Measurements from ENCODE around the gene ERC2.

Gene ERC2

DNA sequence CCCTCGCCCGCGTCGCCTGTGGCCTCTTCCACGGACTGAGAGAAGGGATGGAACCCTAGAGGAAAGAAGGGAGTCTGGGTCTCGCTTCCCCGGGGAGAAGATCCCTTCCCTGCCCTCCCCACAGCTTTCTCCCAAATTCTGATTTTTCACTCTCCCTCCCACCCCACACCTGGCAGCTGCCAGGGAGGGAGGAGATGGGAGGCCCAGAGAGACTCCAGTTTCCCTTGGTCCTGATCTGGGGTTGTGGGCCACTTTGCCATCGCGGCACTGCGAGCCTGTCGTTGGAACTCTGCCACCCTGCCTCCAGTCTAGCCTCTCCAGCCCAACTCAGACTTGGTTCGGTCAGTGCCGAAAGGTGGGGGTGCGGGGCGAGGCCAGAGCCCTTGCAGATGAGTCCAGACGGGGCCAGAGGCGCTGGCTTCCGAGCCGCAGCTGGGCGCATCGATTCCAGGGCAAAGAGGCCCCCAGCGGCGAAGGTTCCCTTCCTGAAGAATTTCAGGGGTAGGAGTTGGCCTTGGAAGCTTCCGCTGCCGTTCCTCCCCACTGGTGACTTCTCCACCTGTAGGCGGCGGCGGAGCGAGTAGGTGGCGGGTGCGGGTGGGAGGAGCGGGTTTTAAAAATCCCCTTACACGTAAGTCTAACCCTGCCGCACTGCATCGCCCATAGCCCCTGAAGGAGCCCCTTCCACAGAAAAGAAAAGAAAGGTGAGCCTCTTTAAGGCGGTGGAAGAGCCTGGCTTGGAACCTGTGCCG lies 986.3 kb downstream of the ERC2 start:
- DNase-seq, result no peak

DNA sequence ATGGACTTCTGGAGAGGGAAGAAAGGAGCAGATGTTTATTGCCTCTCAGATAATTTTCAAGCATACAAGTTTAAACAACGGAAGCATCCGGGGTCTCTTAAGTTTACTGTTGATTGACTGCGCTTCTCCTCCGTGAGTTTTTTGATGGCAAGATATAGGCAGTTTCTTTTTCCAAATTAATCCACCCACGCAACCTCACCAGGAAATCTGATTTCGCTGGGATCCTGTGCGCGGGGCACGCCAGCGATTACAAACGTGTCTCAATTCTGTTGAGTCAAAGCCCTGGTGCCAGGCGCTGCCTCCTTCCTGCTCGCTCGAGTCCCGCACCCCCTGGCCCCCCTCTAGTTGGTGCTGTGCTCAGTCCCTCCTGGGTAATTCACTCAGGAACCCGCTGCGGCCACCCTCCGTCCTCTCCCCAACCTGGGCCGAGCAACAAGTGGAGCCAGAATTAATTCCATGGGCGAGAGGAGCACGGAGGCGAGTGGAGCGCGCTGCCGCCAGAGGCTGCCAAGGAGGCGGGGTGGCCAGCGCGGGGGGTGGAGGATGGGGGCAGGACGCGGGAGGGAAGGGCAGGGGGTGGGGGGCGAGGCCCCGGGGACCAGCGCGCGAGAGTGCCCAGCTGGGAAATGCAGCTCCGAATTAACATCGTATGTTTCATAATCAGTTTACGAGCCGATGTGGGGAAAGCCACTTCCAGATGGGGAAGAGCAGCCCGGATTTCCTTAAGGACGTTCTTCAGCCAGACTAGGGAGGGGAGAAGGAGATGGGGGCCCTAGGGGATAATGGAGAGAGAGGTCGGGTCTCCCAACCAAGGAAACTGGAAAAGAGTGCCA lies 987.1 kb downstream of the ERC2 start:
- no peak for DNase-seq

- no peak for DNase-seq
These were observed 990.7 kb downstream of the ERC2 start for GRCh38 chr3:55477306-55478303.

DNA sequence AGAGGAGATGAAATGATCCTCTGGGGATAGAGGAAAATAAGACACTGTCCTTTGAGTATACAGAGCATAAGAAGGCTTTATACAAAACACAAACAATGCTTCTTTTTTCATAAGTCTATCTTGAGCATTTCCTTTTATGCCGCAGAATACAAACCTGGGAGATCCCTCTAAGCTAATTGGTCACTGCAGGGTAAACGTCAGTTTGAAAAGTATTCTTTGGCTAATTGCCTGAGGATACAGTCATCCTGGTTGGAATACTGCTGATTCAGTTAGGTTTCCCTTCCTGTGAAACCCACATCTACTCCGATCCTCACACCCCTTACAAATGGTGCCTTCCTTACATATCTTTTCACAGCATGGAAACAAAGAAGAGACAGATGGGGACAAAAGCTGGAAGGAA lies 991.8 kb downstream of the ERC2 start:
- DNase-seq, result no peak

DNA sequence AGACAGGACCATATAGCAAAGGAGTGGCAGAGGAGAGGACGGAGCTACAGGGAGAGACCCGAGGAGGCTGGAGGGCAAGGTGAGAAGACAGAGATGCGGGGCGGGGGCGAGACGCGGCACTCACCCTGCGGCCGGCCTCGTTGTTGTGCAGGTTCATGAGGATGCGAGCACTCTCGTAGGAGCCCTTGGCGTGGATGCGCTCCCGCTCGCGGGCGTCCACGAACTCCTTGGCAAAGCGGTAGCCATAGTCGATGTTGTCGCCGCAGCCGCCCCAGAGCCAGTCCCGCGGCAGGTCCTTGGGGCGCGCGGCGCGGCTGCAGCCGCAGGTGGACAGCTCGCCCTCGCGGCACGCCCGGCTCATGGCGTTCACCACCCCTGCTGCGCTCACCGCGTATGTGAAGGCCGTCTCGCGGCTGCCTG lies 994.0 kb downstream of the ERC2 start:
- no peak for DNase-seq

- DNase-seq, result no peak
These were observed 994.5 kb downstream of the ERC2 start for GRCh38 chr3:55473788-55474187.

DNA sequence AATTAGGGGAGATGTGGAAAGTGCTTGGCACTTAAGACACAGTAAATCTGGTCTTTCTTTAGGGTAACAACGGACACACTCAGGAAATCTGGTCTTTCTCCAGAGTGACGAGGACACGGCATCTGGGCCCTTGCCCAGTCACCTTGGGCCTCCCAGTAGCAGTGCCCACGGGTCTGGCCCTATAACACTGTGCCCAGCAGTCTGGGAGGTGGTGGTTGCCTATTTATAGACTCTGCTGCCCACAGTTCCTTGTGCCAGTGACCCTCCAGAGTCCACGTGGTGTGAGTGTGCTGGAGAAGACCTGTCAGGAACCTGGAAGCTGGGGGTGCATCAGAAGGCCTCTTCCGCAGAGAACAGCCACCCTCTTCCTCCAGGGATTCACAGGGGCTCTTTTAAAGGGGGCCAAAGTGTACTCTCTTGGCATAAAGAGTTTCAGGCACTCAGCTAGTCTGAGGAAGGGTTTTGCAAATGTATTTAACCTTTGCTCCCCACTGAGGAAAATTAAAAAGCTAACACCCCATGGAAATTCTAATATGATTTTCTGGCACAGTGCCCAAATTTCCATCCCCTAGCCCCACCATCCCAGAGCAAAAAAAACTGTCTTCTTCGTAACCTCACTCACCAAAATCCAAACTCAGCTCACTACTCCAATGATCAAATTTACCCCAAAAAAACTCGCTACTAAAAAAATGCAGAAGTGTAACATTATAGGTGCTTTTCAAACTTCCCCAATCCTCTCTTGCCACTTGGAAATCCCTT lies 996.6 kb downstream of the ERC2 start:
- DNase-seq, result no peak

GRCh38 chr3:55471084-55471483 lies 997.2 kb downstream of the ERC2 start:
- DNase-seq, result no peak

- DNase-seq, result no peak
These were observed 998.2 kb downstream of the ERC2 start for GRCh38 chr3:55469957-55470526.

GRCh38 chr3:55468251-55468650 lies 1000.0 kb downstream of the ERC2 start:
- DNase-seq, result no peak

GRCh38 chr3:55467099-55467498 lies 1001.2 kb downstream of the ERC2 start:
- no peak for DNase-seq

GRCh38 chr3:55466526-55466925 lies 1001.7 kb downstream of the ERC2 start:
- no peak for DNase-seq

GRCh38 chr3:55461896-55462295 lies 1006.4 kb downstream of the ERC2 start:
- no peak for DNase-seq

- DNase-seq, result no peak
These were observed 1008.4 kb downstream of the ERC2 start for GRCh38 chr3:55459838-55460237.

Data from activated CD4-positive, alpha-beta T cell treated with anti-CD3 and anti-CD28 coated beads for 4 hours (primary cell).